Activated CD4-positive, alpha-beta T cell treated with anti-CD3 and anti-CD28 coated beads for 1 hour (primary cell): ENCODE data around the gene NCF2.
"Not testable (repeated sequence)": the region's sequence is repeated elsewhere in the genome, so short reads cannot be mapped to it uniquely, and the experiment has no call there.

Source experiments
- DNase-seq: peaks from one replicate; pipeline ENCODE4 v3.0.0-alpha.2; 2020

NCF2 gene

GRCh38 chr1:183590244-183591191 is at the start of gene NCF2:
NCF2 (minus strand) TSS chr1:183590459; CDS start chr1:183590329, 130 bp downstream.
- DNase-seq = no peak

DNA sequence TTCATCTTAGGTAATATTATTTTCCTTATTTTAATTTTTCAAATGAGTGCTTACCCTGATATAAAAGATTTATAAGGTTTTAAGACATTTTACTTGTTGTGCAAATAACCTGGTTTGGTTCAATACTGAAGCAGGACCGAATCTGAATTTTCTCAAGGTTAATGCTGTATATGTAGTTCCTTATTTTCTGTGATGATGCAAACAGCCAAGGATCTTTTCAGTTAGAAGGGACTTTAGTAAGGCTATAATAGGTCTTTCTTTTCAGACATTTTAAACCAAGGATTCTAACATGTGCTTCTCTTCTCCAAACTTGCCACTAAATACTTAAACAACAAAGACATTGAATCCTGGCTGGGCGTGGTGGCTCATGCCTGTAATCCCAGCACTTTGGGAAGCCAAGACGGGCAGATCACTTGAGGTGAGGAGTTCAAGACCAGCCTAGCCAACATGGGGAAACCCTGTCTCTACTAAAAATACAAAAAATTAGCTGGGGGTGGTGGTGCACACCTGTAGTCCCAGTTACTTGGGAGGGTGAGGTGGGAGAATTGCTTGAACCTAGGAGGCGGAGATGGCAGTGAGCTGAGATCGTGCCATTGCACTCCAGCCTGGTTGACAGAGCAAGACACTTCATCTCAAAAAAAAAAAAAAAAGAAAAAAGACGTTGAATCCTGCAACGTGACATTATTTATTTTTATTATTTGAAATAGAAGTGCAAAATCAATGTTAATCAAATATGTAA is 48.6 kb upstream of the NCF2 start:
- DNase-seq = no peak

GRCh38 chr1:183636783-183637182 is 46.5 kb upstream of the NCF2 start:
- no peak for DNase-seq

- DNase-seq = no peak
Measured at GRCh38 chr1:183636334-183636682, 46.0 kb upstream of the NCF2 start.

DNA sequence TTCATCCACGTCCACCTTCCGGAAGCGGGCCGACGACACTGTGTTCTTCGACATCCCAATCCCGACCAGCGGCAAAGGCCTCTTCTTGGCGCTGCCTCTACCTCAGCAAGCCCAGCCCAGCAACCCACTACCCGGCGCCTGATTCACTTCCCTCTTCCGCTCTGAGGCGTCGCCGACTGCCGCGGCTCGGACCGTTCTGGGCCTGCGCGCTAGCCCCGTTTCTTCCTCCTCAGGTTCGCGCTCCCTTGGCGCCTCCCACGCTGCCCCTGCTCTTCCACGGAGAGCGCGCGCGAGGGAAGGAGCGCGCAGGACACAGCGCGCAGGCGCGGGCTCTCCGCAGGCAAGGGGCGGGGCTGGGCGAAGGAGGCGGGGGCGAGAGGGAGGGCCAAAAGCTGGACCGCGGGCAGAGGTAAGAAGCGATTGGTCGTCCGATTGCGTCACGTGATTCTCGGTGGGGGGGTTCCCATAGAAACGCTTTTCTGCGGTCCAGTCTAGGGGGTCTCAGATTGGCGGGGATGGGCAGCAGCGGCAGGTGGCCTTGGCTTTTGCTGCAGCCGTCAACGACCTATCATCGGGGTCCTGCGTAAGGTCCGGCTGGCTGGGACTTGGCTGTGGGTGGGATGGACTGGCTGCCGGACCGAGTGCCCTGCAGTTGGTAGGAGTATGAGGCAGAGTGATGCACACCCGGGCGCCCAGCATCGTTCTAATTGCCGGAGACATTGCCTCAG is 45.5 kb upstream of the NCF2 start, which contains the start of gene ARPC5:
Gene ARPC5 (minus strand): TSS at position 178 of the 728 bp plus-strand sequence. CDS start 124 bp downstream, at position 54.
- peak; percentile 93 for DNase-seq

DNA sequence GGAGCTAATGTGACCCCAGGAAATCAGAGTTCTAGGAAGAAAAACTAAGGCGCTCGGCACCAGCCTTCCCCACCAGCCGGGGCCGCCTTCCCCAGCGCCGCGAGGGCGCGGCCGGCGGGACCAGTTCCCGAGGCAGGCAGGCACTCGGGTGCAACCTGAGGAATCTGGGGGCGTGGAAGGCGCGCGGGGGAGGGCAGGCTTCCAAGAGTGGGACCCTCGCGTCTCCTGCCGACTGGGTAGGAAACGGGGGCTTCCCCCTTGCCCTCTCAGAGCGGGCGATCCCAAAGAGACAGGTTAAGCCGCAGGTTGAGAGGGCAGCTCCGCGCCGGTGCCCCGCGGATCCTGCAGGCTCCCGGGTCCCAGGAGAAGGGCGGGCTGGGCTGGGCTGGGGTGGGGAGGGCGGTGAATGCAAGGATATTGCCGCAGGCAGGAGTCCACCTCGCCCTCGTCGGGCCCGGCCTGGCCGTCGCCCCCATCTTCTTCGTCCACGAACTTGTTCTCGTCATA is 44.9 kb upstream of the NCF2 start:
- no peak for DNase-seq

- DNase-seq = no peak
Measured at GRCh38 chr1:183634429-183635065, 44.3 kb upstream of the NCF2 start.

GRCh38 chr1:183633676-183634343 is 43.6 kb upstream of the NCF2 start:
- no peak for DNase-seq

DNA sequence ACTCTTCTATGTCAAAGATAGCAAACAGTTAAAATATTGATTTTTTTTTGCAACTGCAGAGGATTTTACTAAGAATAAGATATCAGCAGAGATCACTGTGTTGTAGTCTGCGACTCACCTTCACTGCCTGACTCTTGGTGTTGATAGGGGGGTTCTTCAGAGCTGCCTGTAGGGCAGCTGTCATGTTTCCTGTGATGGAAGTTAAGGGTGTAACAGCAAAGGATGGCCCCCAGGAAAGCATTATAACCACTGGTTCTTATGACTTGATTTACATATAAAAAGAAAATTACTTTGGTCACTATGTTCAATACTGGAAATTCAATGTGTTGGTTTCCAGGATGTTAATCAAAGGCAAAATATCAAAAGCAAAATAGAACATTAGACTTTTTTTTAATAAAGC is 42.7 kb upstream of the NCF2 start:
- DNase-seq = no peak

DNA sequence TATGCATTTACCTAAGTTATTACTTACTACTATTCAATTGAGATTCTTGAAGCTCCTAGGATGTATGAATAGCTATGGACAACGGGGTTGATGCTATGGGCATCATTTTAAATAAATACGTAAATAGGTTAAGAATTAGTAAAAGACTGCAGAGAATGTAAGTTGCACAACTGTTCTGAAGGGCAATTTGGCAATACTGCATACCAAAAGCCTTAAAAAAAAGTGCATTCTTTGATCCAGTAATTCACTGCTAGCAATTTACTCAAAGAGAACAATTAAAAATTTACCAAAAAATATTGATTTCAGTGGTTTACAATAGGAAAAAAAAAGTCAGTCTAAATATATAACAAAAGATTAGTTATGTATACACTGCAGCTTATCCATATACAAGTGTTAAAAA is 41.9 kb upstream of the NCF2 start:
- no peak for DNase-seq

- DNase-seq = no peak
Measured at GRCh38 chr1:183630748-183631147, 40.5 kb upstream of the NCF2 start.

DNA sequence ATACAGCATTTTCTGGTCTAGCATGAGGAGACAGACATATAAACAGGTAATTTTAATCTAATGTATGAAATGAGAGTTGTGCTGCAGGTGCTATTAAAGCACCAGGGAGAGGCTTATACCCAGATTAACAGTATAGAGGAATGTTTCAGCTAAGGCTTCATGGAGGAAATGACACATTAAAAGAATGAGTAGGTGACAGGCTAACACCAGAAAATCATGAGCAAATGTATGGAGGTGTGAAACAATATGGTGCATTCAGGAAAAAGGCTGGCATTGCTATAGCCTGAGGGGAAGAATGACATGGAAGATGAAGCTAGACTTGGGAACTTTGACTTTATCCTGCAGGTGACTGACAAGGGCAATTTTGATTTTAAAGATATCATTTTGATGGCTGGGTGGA is 38.3 kb upstream of the NCF2 start:
- DNase-seq = no peak

- not testable (repeated sequence) for DNase-seq
Measured at GRCh38 chr1:183626236-183626635, 36.0 kb upstream of the NCF2 start.

- peak; percentile 12 for DNase-seq
Measured at GRCh38 chr1:183622884-183623785, 32.9 kb upstream of the NCF2 start.

GRCh38 chr1:183622013-183622412 is 31.8 kb upstream of the NCF2 start:
- DNase-seq = no peak

GRCh38 chr1:183620311-183620710 is 30.1 kb upstream of the NCF2 start:
- DNase-seq = no peak

GRCh38 chr1:183619781-183620180 is 29.5 kb upstream of the NCF2 start:
- DNase-seq = no peak

DNA sequence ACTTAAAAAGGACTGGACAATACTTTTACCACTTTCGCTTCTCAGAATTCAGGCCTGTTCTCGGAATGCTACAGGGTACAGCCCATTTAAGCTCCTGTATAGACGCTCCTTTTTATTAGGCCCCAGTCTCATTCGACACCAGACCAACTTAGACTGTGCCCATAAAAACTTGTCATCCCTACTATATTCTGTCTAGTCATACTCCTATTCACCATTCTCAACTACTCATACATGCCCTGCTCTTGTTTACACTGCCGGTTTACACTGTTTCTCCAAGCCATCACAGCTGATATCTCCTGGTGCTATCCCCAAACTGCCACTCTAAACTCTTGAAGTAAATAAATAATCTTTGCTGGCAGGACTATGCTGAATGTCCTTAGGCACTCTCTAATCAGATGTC is 27.9 kb upstream of the NCF2 start:
- DNase-seq = not testable (repeated sequence)

DNA sequence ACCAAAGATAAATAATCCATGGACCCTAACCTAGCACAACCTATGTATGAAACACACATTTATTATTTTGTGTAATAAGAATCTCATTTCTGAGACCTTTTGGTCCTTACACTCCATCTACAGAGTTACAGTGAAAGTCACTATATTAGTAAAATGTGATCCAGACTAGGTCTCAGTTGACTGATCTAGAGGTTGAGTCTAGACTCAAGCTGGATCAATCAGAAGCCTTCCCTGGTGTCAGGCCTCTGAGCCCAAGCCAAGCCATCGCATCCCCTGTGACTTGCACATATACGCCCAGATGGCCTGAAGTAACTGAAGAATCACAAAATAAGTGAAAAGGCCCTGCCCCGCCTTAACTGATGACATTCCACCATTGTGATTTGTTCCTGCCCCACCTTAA is 22.7 kb upstream of the NCF2 start:
- DNase-seq = not testable (repeated sequence)

- no peak for DNase-seq
Measured at GRCh38 chr1:183612407-183612806, 22.1 kb upstream of the NCF2 start.

DNA sequence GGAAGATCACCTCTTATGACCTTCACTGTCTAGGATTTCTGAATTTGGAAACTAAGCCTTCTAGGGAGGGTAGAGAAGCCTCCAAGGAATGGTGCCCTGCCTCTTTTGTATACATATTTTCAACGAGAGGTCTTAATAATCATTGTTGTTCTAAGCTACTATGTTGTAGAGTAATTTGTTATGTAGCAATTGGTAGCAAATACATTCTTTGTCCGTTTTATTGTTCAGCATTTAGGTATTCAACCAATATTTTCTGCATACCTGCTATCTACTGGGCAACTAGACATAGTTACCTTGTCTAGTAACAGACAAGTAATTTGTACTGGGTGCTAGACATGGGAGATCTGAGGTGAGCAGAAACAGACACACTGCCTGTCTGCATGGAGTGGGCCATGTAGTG is 20.8 kb upstream of the NCF2 start:
- no peak for DNase-seq
